CD14-positive monocyte (primary cell): ENCODE data around the gene AEN. TPM values are rescaled to one million over a fixed set of nuclear protein-coding genes. Genes with fewer than 3 reads are reported as not detected.
A peak's percentile ranks its signal among the peaks of the same experiment; 100 is the strongest.

Source experiments
- DNase-seq, 3 donors: peaks; one replicate each; pipeline ENCODE4 v3.0.0-alpha.2; 2011 to 2022
- H2AFZ ChIP-seq: 2 replicates; pipeline ENCODE4 v1.6.0; 2012; ENCODE audit warnings: mild to moderate bottlenecking, low read depth, low read length, inconsistent platforms; ENCODE audit not compliant: insufficient read depth, poor library complexity, severe bottlenecking
- H3K27ac ChIP-seq, 2 donors: 1 replicate in 1 of 2; 2 replicates in 1 of 2; pipeline ENCODE4 v1.5.1; 2012 to 2013; ENCODE audit warnings: low read length in 2 of 2, control low read depth in 1 of 2, inconsistent platforms in 1 of 2, low read depth in 1 of 2, mild to moderate bottlenecking in 1 of 2
- H3K27me3 ChIP-seq, 2 donors: one replicate each; pipeline versions ENCODE4 v1.6.0 to v1.6.1; 2011 to 2013; ENCODE audit warnings: low read length in 2 of 2; ENCODE audit not compliant: control insufficient read depth in 2 of 2, insufficient read depth in 2 of 2
- H3K36me3 ChIP-seq, 2 donors: replicated peaks in 1 of 2; 1 replicate in 1 of 2; 2 replicates in 1 of 2; pipeline versions ENCODE4 v1.5.1 to v1.6.1; 2012 to 2013; ENCODE audit warnings: low read length in 2 of 2, control low read depth in 1 of 2, inconsistent platforms in 1 of 2, mild to moderate bottlenecking in 1 of 2; ENCODE audit not compliant: insufficient read depth in 2 of 2, control insufficient read depth in 1 of 2
- H3K4me1 ChIP-seq, 2 donors: 1 replicate in 1 of 2; 2 replicates in 1 of 2; pipeline versions ENCODE4 v1.5.1 to v1.6.1; 2012 to 2013; ENCODE audit warnings: low read length in 2 of 2, control low read depth in 1 of 2, inconsistent platforms in 1 of 2, mild to moderate bottlenecking in 1 of 2, moderate library complexity in 1 of 2; ENCODE audit not compliant: insufficient read depth in 2 of 2, control insufficient read depth in 1 of 2
- H3K4me2 ChIP-seq: replicated peaks from 2 replicates; pipeline ENCODE3; 2012; ENCODE audit warnings: low read length, moderate library complexity, mild to moderate bottlenecking; ENCODE audit not compliant: poor library complexity, severe bottlenecking; ENCODE audit errors: extremely low read depth
- H3K4me3 ChIP-seq, 3 experiments: fragments of 200-600 bp in 1 of 3; sonication (generic) in 1 of 3; replicated peaks in 1 of 3; 1 replicate in 2 of 3; 2 replicates in 1 of 3; pipeline ENCODE4 v1.5.1; 2011 to 2013; ENCODE audit warnings: low read length in 3 of 3, mild to moderate bottlenecking in 3 of 3, control low read depth in 2 of 3, low read depth in 2 of 3, inconsistent platforms in 1 of 3, moderate library complexity in 1 of 3
- H3K79me2 ChIP-seq: 2 replicates; pipeline ENCODE4 v1.6.0; 2012; ENCODE audit warnings: mild to moderate bottlenecking, control low read depth, inconsistent platforms, low read length, moderate library complexity; ENCODE audit not compliant: insufficient read depth
- H3K9ac ChIP-seq: 2 replicates; pipeline ENCODE4 v1.6.0; 2017; ENCODE audit warnings: low read length, mild to moderate bottlenecking; ENCODE audit not compliant: insufficient read depth, poor library complexity, severe bottlenecking
- H3K9me3 ChIP-seq, 2 donors: replicated peaks in 1 of 2; 1 replicate in 1 of 2; 2 replicates in 1 of 2; pipeline versions ENCODE4 v1.5.1 to v1.6.1; 2012 to 2013; ENCODE audit warnings: low read length in 2 of 2, control low read depth in 1 of 2; ENCODE audit not compliant: control insufficient read depth in 1 of 2, insufficient read depth in 1 of 2
- H4K20me1 ChIP-seq: 2 replicates; pipeline ENCODE4 v1.6.0; 2012; ENCODE audit warnings: mild to moderate bottlenecking, low read length, control low read depth, moderate library complexity; ENCODE audit not compliant: insufficient read depth
- H3K27ac Mint-ChIP-seq, 7 donors: one replicate each; pipeline ENCODE4 v1.8.0; 2020; ENCODE audit warnings: mild to moderate bottlenecking in 7 of 7, mixed read lengths in 7 of 7, moderate library complexity in 6 of 7, inconsistent platforms in 2 of 7
- H3K27me3 Mint-ChIP-seq, 3 donors: one replicate each; pipeline ENCODE4 v1.8.0; 2021 to 2022; ENCODE audit warnings: low read depth in 3 of 3, mild to moderate bottlenecking in 3 of 3, mixed read lengths in 3 of 3, moderate library complexity in 3 of 3, inconsistent platforms in 1 of 3
- H3K36me3 Mint-ChIP-seq, 2 donors: one replicate each; pipeline ENCODE4 v1.8.0; 2020; ENCODE audit warnings: mixed read lengths in 2 of 2, inconsistent platforms in 1 of 2, mild to moderate bottlenecking in 1 of 2
- H3K4me1 Mint-ChIP-seq: one replicate; pipeline ENCODE4 v1.8.0; 2020; ENCODE audit warnings: mild to moderate bottlenecking, mixed read lengths
- H3K4me3 Mint-ChIP-seq, 2 donors: one replicate each; pipeline ENCODE4 v1.8.0; 2020; ENCODE audit warnings: mild to moderate bottlenecking in 2 of 2, mixed read lengths in 2 of 2, moderate library complexity in 1 of 2
- H3K9me3 Mint-ChIP-seq, 7 donors: one replicate each; pipeline ENCODE4 v1.8.0; 2020 to 2022; ENCODE audit warnings: mixed read lengths in 7 of 7, mild to moderate bottlenecking in 6 of 7, moderate library complexity in 6 of 7, inconsistent platforms in 2 of 7
- CTCF ChIP-seq: fragments of 200-600 bp; IDR thresholded peaks from one replicate; pipeline ENCODE4 v1.8.0; 2022; ENCODE audit warnings: antibody characterized with exemption, mild to moderate bottlenecking
- WGBS: methylation state at CpG from one replicate; pipeline ENCODE4 v1.1.5; 2013; ENCODE audit warnings: missing lambda C conversion rate; ENCODE audit not compliant: insufficient coverage; 5-methylcytosine and 5-hydroxymethylcytosine counted together
- intact Hi-C, 2 donors: fragments of 100-400 bp; cut with micrococcal nuclease; formaldehyde crosslinking; loops; one replicate each; pipeline versions ENCODE4 v1.15.0 to v1.15.1; 2023
- polyA plus RNA-seq, 3 donors: library from polyadenylated mRNA; depleted of rRNA in 1 of 3; unstranded in 2 of 3; stranded (reverse) in 1 of 3; fragments of 300-500 nt in 2 of 3; fragments of >200 nt in 1 of 3; fragmentation: Illumina TruSeq in 2 of 3; gene quantifications; 1 replicate in 2 of 3; 2 replicates in 1 of 3; pipeline ENCODE4 v1.2.3, GENCODE V29; 2012 to 2021

The AEN gene
- polyA plus RNA-seq, 3 donors: 4.6 to 10.7 (median 6.3) TPM

DNA sequence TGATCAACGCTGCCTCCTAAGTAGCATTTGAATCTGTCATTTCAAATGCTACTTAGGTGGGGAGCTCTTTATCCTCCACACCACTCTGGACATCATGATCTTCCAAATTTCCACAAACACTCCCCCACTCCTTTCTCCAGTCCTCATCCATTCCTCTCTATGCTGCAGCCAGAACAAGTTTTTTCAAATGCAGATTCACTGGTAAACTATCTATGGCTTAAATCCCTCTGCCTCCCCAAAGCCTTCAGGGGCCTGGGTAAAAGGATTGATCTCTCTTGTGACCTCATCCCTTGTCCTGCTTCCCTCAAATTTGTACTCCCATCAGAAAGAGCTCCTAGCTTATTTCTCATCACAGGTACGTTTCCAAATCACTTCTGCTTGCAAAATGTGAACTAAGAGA, 1.3 kb upstream of the AEN start:
- H4K20me1 ChIP-seq: peaks cover 4% of the 10 kb centered on the region
- H3K4me1 ChIP-seq: peaks cover 29 to 33% of the 10 kb centered on the region in 2 donors
- Mint-ChIP-seq H3K27ac (no peak overlapping the region), H3K27me3 (peaks cover 3 to 7% (median 3%) of the 10 kb centered on the region in 3 donors), H3K4me3 (no peak overlapping the region), H3K4me1 (peaks cover 33% of the 10 kb centered on the region), H3K9me3 (no peaks in the 10 kb centered on the region), H3K36me3 (peaks cover 0 to 2% of the 10 kb centered on the region in 2 donors)
- 100% methylated on average over 1 of the region's 2 CpGs for WGBS
- peaks cover 31% of the 10 kb centered on the region for H3K79me2 ChIP-seq
- TF ChIP-seq CTCF: no peak
- H3K4me2 ChIP-seq: no peak overlapping the region
- no peaks in the 10 kb centered on the region for H3K36me3 ChIP-seq
- no peaks in the 10 kb centered on the region for H3K9me3 ChIP-seq
- no peaks in the 10 kb centered on the region for H3K27me3 ChIP-seq
- H3K4me3 ChIP-seq: no peak overlapping the region
- intact Hi-C loops: loop anchor here (5.0 kb wide), 1 partner anchor 152 kb away; the partner anchor contains the start of genes MRPL46 (in 2 of the 2) and MRPS11 (in 2 of the 2)
- H2AFZ ChIP-seq: no peak overlapping the region
- DNase-seq: no peak
- no peak overlapping the region for H3K27ac ChIP-seq
- H3K9ac ChIP-seq: no peak overlapping the region

DNA sequence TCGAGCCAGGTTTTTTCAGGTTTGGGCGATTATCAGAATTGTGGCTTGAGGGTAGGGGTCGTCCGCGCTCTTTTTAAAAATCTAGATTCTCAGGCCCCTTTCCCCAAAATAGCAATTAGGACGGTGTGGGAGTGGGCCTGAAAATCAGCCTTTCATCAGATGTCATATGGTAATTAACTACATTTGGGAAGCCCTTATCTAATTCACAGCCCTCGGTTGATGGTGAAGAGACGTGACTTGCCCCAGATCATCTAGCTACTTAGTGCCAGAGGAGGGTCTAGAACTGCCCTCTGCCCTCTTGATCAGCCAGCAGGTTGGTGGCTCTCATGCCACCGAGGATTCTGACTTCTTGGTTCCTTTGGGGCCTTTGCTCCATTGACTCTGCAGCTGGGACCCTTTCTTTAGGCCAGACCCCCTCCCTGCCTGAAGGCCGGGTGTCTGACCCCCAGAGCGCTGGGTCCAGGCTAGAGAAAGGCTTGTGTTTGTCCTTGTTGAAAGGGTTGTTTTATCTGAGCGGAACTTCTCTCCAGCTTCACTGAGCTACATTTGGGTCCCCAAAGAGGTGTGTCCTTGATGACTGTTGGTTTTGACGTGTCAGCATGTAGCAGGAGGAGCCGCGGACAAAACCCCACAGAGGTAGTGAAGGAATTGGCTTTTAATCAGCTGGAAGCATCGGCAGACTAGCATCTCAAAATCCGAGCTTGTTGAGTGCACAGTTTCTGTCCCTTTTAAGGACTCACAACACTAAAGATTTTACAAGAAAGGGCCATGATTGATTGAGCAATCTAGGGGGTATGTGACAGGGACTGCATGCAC, 857 bp downstream of the AEN start:
- intact Hi-C loops: loop anchor here (5.0 kb wide), 1 partner anchor 155 kb away; the partner anchor contains the start of genes MRPL46 (in 2 of the 2) and MRPS11 (in 2 of the 2)
- peak overlapping the region; percentile 90 for H2AFZ ChIP-seq
- WGBS: 27% methylated on average over 5 of the region's 17 CpGs

More for the DNA sequence above, 857 bp downstream of the AEN start:
- TF ChIP-seq CTCF: no peak
- Histone ChIP-seq H3K79me2 (peaks cover 41% of the 10 kb centered on the region), H3K36me3 (peaks cover 6 to 10% of the 10 kb centered on the region in 2 donors), H3K9me3 (no peaks in the 10 kb centered on the region), H3K4me1 (peaks cover 29 to 33% of the 10 kb centered on the region in 2 donors), H4K20me1 (peaks cover 4% of the 10 kb centered on the region), H3K27ac (peak overlapping the region; percentile 34 to 76), H3K4me2 (peak overlapping the region; percentile 88), H3K4me3 (peak overlapping the region; percentile 59 to 90 (median 81)), H3K27me3 (no peaks in the 10 kb centered on the region), H3K9ac (peak overlapping the region; percentile 76)
- H3K4me1 Mint-ChIP-seq: peaks cover 33% of the 10 kb centered on the region
- H3K4me3 Mint-ChIP-seq: peak overlapping the region; percentile 80 to 91
- no peaks in the 10 kb centered on the region for H3K9me3 Mint-ChIP-seq
- peaks cover 1 to 5% (median 3%) of the 10 kb centered on the region in 3 donors for H3K27me3 Mint-ChIP-seq
- DNase-seq: peak; percentile 37 to 74 (median 61)
- peaks cover 6 to 7% of the 10 kb centered on the region in 2 donors for H3K36me3 Mint-ChIP-seq
- H3K27ac Mint-ChIP-seq: peak overlapping the region; percentile 79 to 96 (median 90)
